ENCODE results near the gene KTN1.

KTN1 gene

DNA sequence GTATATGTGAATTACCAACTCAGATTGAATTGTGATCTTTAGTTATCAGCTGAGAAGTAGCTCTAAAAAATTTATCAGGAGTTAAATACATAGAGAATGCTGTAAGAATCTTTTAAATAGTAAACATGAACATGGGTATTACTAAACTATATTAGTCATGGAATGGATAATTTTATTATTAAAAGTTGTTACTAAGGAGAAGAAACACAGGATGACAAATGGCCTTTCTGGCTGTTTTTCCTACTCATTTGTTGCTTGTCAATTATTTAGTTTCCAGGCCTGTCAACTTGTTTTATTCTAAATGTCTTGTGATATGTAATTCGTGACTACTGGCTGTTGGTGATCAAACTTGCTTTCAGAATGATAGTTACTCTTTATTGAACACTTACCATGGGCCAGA, 58.7 kb downstream of the KTN1 start:
- no peak overlapping the region for H3K4me3 ChIP-seq (ENCODE audit: low read depth, low read length)
- DNase-seq (ENCODE audit: low read depth), result no peak
- TF ChIP-seq, protein P1, sequence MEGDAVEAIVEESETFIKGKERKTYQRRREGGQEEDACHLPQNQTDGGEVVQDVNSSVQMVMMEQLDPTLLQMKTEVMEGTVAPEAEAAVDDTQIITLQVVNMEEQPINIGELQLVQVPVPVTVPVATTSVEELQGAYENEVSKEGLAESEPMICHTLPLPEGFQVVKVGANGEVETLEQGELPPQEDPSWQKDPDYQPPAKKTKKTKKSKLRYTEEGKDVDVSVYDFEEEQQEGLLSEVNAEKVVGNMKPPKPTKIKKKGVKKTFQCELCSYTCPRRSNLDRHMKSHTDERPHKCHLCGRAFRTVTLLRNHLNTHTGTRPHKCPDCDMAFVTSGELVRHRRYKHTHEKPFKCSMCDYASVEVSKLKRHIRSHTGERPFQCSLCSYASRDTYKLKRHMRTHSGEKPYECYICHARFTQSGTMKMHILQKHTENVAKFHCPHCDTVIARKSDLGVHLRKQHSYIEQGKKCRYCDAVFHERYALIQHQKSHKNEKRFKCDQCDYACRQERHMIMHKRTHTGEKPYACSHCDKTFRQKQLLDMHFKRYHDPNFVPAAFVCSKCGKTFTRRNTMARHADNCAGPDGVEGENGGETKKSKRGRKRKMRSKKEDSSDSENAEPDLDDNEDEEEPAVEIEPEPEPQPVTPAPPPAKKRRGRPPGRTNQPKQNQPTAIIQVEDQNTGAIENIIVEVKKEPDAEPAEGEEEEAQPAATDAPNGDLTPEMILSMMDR (IDR thresholded peaks at IDR 0.05; ENCODE audit: insufficient read depth, low read depth, low read length, missing control alignments), result no peak

DNA sequence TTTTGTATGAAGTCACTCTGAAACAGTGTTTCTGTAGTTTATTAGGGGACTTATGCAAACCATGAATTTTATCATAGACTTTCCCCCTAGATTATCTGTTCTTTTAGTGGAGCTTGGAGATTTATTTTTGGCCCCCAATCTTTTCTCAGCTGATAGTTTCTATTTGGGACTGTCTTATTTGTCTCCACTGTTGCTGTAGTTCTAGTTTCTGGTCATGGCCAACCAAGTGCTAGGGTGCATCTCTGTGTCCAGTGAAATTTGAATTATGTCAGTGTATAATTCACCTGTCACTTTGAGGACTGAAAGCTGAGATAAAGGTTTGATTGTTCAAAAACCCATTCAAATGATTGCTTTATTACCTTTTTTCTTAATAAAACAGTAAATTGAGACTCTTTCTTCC, 61.3 kb downstream of the KTN1 start:
- no peak for DNase-seq (ENCODE audit: low read depth)
- H3K4me3 ChIP-seq (ENCODE audit: low read depth, low read length), result no peak overlapping the region
- TF ChIP-seq, protein P1 (IDR thresholded peaks at IDR 0.05; ENCODE audit: insufficient read depth, low read depth, low read length, missing control alignments), result no peak

DNA sequence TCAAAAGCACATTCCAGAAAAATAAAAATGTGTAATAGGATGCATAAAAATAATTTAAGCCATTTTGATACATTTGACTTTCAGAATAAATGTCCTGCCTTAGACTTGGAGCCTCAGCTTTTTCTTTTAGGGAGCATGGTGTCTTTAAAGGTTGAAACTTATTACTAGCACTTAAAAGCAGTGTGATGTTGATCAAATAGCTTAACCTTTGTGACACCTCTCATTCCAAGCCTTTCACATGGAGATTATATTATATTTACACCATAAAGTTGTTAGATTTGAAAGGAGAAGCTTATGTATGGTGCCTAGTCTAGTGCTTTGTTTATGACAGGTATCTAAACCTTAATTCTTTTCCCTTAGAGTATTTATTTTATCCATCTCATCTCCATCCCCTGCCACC, 61.9 kb downstream of the KTN1 start:
- DNase-seq (ENCODE audit: low read depth), result no peak
- no peak overlapping the region for H3K4me3 ChIP-seq (ENCODE audit: low read depth, low read length)
- TF ChIP-seq, protein P1 (IDR thresholded peaks at IDR 0.05; ENCODE audit: insufficient read depth, low read depth, low read length, missing control alignments), result no peak

GRCh38 chr14:55645145-55645544, 65.1 kb downstream of the KTN1 start:
- no peak overlapping the region for H3K4me3 ChIP-seq (ENCODE audit: low read depth, low read length)
- TF ChIP-seq, protein P1 (IDR thresholded peaks at IDR 0.05; ENCODE audit: insufficient read depth, low read depth, low read length, missing control alignments), result no peak
- no peak for DNase-seq (ENCODE audit: low read depth)

- TF ChIP-seq, protein P1 (IDR thresholded peaks at IDR 0.05; ENCODE audit: insufficient read depth, low read depth, low read length, missing control alignments), result no peak
- no peak for DNase-seq (ENCODE audit: low read depth)
- H3K4me3 ChIP-seq (ENCODE audit: low read depth, low read length), result no peak overlapping the region
Measured at GRCh38 chr14:55645845-55646832, 66.1 kb downstream of the KTN1 start.

- H3K4me3 ChIP-seq (ENCODE audit: low read depth, low read length), result no peak overlapping the region
- TF ChIP-seq, protein P1 (IDR thresholded peaks at IDR 0.05; ENCODE audit: insufficient read depth, low read depth, low read length, missing control alignments), result no peak
- no peak for DNase-seq (ENCODE audit: low read depth)
Measured at GRCh38 chr14:55650992-55651391, 71.0 kb downstream of the KTN1 start.

Data from GM12865 (cell line).